Fibroblast of villous mesenchyme (primary cell): ENCODE results near the gene TEX101. TPM values are rescaled to one million over a fixed set of nuclear protein-coding genes. Genes with fewer than 3 reads are reported as not detected.

Experiments used
- DNase-seq: peaks from one replicate; pipeline ENCODE4 v3.0.0-alpha.2; 2010; ENCODE audit warnings: low read depth
- H3K4me3 ChIP-seq: 2 replicates; pipeline ENCODE4 v1.5.1; 2011; ENCODE audit warnings: low read depth, mild to moderate bottlenecking, low read length
- total RNA-seq: library from RNA; depleted of rRNA; stranded (reverse); fragments of >200 nt; gene quantifications from 2 replicates; pipeline ENCODE4 v1.2.3, GENCODE V29; 2012
- TF ChIP-seq, protein P1 (sequence below): IDR thresholded peaks from 2 replicates; pipeline ENCODE4 v1.5.1; 2012; ENCODE audit warnings: low read depth, mild to moderate bottlenecking, low read length; ENCODE audit not compliant: insufficient read depth

TEX101 gene
- total RNA-seq, 1 donor = not detected

GRCh38 chr19:43462383-43462782, 47.7 kb downstream of the TEX101 start:
- no peak for DNase-seq
- TF ChIP-seq, protein P1, sequence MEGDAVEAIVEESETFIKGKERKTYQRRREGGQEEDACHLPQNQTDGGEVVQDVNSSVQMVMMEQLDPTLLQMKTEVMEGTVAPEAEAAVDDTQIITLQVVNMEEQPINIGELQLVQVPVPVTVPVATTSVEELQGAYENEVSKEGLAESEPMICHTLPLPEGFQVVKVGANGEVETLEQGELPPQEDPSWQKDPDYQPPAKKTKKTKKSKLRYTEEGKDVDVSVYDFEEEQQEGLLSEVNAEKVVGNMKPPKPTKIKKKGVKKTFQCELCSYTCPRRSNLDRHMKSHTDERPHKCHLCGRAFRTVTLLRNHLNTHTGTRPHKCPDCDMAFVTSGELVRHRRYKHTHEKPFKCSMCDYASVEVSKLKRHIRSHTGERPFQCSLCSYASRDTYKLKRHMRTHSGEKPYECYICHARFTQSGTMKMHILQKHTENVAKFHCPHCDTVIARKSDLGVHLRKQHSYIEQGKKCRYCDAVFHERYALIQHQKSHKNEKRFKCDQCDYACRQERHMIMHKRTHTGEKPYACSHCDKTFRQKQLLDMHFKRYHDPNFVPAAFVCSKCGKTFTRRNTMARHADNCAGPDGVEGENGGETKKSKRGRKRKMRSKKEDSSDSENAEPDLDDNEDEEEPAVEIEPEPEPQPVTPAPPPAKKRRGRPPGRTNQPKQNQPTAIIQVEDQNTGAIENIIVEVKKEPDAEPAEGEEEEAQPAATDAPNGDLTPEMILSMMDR = no peak
- no peak overlapping the region for H3K4me3 ChIP-seq

DNA sequence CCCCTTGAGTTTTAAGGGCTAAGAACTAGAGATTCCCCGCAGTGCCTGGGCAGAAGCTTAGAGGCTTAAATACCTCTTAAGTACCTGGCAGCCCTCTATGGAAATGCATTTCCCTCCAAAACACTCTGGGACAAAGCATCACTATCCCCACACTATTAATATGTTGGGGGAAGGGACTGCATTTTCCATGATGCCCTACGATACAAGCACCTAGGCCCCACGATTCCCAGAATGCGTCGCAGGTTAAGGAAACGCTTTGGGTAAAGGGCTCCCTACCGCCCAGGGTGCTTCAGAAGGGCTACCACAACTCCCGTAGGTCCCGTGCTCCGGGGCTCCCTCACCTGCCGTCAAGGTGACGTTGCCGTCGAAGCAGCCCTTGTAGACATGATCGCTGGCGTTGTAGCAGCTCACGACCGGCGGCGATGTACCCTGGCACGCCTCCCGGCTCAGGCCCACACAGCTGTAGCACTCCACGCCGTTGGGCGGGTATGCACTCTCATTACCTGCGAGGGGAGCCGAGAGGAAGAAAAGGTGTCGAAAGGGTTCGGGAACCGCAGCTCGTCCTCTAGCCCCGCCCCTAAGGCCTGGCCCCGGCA, 48.2 kb downstream of the TEX101 start:
- H3K4me3 ChIP-seq = peak overlapping the region; percentile 86
- DNase-seq = no peak

DNA sequence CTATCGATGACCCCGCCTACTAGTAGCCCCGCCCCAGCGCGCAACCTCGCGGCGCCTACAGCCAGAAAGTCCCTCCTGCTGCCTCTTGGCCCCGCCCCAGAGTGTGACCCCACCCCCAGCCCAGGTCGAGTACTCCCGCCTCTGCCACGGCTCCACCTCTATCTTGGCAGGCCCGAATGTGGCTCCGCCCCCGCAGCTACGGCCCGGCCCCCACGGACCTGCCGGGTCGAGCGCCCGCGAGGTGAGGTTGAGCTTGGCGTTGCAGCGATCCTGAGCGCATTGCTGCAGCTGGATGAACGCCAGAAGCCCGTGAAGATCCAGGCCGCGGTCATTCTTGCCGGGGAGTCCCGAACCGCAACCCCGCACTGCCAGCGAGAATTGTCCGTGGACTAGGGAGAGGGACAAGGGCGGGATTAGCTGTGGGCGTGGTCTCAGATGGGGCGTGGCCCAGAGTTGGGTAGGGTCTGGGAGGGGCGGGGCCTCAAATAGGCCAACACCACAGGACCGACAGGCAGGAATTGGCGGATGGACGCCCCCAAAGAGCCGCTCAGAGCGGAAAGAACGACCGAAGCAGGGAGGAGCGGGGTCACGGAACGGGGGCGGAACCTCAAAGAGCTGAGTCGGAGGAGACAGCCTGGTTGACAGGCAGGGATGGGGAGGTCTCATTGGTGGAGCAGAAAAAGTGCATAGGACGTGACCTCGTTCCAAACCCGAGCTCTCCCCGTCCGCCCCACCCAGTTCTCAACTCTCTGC, 48.9 kb downstream of the TEX101 start:
- peak; percentile 92 for DNase-seq
- H3K4me3 ChIP-seq = peak overlapping the region; percentile 86
- TF ChIP-seq, protein P1 = no peak

More for the DNA sequence above, 48.2 kb downstream of the TEX101 start:
- TF ChIP-seq, protein P1 = no peak

GRCh38 chr19:43464134-43464775, 49.6 kb downstream of the TEX101 start:
- DNase-seq = no peak
- H3K4me3 ChIP-seq = peak overlapping the region; percentile 86
- TF ChIP-seq, protein P1 = no peak

- TF ChIP-seq, protein P1 = no peak
- DNase-seq = peak; percentile 44
- H3K4me3 ChIP-seq = peak within 1 kb of the TSS; percentile 86
These were observed 50.9 kb downstream of the TEX101 start, which contains the start of gene LYPD3 for GRCh38 chr19:43465468-43466120. Gene LYPD3, minus strand, starts transcription at chr19:43465608. Its CDS starts 37 bp downstream, at chr19:43465571.

- no peak for DNase-seq
- H3K4me3 ChIP-seq = no peak overlapping the region
- TF ChIP-seq, protein P1 = no peak
These were observed 52.1 kb downstream of the TEX101 start for GRCh38 chr19:43466793-43467192.
